Activated CD4-positive, alpha-beta T cell treated with anti-CD3 and anti-CD28 coated beads for 1 hour (primary cell): Measurements from ENCODE around the gene GIMAP5.
"Not testable (repeated sequence)": the region's sequence is repeated elsewhere in the genome, so short reads cannot be mapped to it uniquely, and the experiment has no call there.

ENCODE experiments used
- DNase-seq: peaks from one replicate; pipeline ENCODE4 v3.0.0-alpha.2; 2020

Gene GIMAP5

DNA sequence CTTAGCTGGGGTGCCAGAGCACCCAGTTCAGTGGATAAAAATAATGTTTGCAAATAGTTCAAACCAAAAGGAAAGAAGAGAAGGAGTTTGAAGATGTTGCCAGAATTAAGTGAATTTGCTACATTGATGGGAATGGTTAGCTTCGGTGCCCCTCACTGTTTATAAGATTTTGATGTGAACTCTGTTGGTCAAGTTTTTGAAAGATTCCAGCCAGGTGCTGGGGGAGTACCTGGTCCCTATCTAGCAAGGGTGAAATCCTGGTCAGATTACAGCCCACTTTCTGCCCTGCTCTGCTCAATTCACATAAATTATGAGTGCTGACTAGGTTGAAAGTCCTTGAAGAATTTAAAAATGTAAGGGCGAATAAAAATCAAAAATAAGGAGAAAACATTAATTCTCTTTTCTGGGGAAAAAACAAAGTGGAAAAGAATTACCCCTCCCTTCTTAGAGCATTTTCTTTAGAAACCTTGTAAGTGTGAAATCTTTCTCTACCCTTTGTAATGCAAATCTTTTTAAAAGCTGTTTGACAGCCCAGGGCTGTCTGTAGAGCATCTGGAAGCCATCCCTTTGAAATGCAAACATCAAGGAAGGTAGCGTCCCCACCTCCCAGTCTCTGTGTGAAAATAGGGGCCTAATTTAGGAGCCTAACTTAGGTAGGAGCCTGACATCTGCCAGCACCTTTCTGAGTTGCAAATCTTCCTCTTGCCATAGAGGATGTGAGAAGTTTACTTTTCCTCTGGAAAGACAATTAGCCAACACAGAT is 1.4 kb upstream of the GIMAP5 start:
- no peak for DNase-seq

DNA sequence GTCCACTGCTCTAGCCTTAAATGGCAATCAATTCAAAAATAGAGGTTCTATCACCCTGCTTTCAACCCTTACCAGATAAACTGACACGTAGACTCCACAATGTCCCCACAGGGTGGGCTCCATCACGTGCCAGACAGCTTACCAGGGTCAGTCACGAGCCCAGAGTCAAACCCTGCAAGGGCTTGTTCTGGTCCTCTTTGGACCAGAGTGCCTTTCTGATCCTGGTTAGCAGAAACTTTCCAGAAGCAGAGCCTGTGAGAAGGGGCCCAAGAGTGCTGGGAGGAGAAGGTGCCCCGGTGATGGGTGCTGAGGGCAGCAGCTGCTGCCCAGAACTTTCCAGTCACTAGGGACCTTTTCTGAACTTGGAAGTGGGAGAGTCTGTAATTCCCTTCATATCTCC is 354 bp upstream of the GIMAP5 start:
- DNase-seq, result no peak

- DNase-seq, result no peak
Measured at GRCh38 chr7:150738092-150738491, 874 bp downstream of the GIMAP5 start.

DNA sequence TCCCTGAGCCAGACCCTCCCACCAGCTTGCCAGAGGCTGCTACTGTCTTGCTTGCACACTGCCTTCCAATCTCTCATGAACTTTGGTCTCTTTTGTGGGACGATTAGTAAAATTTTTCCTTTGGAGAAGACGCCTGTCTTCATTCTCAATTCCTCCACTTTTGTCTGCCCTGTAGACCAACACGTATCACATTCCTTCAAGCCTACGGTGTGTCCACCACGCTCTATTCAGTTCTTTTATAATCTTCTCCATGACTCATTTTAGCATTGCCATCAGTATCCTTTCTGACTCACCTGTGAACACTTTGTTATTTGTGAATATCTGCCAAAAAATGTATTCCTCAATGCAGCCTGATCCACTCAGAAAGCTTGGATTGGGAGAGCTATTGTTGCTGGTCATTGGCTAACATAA is 1.4 kb downstream of the GIMAP5 start:
- no peak for DNase-seq

DNA sequence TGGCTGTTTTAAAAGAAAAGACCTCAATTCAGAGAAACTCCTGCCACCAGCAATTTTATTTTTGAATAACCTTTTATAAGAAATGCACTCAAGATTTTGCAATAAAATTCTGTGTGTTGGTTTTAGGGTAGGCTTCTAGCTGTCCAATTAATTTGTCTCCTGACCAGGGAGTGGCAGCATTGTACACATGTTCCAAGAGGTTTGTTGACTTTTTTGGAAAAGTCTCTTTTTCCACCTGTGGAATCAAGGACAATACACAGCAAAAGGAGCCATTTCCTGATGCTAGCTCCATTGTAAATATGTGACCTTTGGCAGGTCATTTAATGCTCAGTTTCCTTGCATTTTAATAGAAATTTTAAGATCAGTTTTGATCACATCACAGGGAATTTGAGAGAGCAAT is 1.8 kb downstream of the GIMAP5 start:
- no peak for DNase-seq

DNA sequence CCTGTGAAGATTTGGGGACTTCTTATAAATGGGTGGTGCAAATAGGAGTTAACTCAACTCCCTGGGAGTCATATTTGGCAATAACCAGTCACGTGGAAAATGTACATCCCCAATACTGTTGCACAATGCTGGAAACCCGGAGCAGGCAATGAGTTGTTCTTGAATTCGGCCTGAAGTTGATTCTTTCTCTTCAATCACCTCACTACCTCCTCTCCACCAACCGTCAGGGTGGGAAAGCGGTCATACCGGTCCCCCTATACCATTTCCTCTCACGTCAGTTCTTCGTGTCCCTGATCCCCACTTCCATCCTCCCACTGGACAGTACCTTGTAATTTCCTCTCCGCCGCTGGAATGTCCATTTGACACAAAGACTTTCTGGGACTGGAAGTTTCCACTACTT is 2.8 kb downstream of the GIMAP5 start:
- no peak for DNase-seq

DNA sequence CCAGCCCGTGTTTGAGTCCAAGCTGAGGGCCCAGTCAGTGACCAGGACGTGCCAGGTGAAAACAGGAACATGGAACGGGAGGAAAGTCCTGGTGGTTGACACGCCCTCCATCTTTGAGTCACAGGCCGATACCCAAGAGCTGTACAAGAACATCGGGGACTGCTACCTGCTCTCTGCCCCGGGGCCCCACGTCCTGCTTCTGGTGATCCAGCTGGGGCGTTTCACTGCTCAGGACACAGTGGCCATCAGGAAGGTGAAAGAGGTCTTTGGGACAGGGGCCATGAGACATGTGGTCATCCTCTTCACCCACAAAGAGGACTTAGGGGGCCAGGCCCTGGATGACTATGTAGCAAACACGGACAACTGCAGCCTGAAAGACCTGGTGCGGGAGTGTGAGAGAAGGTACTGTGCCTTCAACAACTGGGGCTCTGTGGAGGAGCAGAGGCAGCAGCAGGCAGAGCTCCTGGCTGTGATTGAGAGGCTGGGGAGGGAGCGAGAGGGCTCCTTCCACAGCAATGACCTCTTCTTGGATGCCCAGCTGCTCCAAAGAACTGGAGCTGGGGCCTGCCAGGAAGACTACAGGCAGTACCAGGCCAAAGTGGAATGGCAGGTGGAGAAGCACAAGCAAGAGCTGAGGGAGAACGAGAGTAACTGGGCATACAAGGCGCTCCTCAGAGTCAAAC is 5.2 kb downstream of the GIMAP5 start:
- DNase-seq, result no peak

DNA sequence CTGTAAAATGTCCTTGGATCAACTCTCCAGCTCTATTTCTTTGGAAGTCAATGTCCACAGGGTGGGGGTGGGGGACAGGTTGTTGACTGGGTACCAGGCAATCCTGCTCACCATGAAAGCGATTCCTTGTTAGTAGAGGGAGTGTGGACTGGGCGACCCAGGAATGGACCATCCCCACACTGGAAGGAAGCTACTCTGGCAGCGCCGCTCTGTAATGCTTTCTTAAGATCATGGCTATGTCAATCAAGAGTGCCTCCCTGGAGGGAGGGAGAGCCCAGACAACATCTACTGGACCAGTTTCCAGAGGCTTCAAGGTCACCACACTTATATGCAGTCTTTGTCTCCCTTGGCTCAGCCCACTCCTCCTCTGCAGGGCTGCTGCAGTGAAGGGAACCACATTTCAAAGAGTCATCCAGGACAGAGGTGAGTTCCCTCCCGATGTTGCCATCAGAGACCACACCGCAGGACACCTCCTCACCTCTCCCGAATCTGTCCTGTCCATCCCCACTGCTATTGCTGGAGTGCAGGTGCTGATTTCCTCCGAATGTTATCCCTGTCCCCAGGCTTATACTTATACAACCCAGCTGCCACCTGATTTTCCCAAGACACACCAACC is 6.9 kb downstream of the GIMAP5 start:
- DNase-seq, result no peak

- no peak for DNase-seq
Measured at GRCh38 chr7:150745086-150745485, 7.9 kb downstream of the GIMAP5 start.

DNA sequence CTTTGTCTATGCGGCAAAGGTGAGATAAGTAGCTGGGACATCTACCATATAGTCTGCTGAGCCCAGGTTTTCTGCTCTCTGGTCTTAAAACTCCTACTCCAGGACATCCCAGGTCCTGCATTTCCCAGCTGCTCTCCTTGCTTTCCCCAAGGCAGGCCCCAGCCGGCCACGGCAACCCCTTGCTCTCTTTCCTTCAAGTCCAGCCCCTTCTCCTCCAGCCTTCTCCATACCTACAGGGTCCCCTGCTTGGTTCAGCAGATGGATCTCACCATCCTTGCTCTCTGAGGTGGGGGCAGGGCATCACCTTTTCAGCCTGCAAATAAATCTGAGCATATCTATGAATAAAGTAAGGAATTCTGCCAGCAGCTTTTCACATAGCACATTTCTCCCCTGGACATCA is 8.7 kb downstream of the GIMAP5 start:
- no peak for DNase-seq

DNA sequence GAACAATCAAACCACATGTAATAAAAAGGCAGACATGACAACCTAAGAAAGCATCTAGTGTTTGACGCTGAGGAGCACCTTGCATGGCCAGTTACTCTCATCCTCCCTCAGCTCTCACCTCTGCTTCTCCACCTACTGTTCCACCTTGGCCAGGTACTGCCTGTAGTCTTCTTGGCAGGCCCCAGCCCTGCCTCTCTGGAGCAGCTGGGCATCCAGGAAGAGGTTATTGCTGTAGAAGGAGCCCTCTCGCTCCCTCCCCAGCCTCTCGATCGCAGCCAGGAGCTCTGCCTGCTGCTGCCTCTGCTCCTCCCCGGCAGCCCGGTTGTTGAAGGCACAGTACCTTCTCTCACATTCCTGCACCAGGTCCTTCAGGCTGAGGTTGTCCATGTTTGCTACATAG is 9.7 kb downstream of the GIMAP5 start:
- no peak for DNase-seq

DNA sequence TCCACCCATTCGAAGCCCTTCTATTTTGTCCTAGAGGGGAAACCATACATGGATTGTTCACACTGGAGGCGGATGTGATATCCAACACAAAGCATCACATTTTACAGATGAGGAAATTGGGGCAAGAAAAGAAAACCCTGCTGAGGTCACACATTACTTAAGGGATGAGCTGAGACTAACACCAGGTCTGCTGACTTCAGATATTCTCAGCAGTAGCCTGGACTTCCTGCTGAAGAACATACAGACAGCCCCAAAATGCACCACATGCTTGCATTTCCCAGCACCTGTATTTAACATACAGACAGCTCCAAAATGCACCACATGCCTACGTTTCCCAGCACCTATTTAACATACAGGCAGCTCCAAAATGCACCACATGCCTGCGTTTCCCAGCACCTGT is 11.2 kb downstream of the GIMAP5 start:
- DNase-seq, result no peak

GRCh38 chr7:150751702-150752101 is 14.5 kb downstream of the GIMAP5 start:
- DNase-seq, result no peak

- no peak for DNase-seq
Measured at GRCh38 chr7:150753239-150753638, 16.0 kb downstream of the GIMAP5 start.

DNA sequence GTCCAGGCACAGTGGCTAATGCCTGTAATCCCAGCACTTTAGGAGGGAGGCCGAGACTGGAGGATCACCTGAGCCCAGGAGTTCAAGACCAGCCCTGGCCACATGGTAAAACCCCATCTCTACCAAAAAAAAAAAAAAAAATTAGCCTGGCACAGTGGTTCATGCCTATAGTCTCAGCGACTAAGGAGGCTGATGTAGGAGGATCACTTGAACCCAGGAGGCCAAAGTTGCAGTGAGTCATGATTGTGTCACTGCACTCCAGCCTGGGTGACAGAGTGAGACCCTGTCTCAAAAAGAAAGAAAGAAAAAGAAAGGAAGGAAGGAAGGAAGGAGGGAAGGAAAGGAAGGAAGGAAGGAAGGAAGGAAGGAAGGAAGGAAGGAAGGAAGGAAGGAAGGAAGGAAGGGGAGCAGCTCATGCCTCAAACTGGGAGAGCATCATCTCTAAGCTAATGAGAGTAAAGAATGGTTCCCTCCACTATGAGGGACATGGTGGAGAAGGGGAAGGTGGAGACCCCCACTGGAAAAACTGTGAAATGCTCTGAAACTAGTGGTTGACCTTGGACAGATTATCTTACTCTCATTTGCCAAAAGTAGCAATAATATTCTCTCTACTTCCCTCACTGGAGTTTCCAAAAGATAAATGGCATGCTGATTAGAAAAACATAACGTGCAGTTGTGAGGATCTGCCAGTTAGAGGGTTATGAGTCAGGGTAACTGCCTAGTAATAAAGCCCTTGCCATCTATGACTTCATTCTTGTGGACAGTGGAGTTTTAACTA is 16.8 kb downstream of the GIMAP5 start:
- no peak for DNase-seq

- DNase-seq, result no peak
Measured at GRCh38 chr7:150754951-150755350, 17.7 kb downstream of the GIMAP5 start.

DNA sequence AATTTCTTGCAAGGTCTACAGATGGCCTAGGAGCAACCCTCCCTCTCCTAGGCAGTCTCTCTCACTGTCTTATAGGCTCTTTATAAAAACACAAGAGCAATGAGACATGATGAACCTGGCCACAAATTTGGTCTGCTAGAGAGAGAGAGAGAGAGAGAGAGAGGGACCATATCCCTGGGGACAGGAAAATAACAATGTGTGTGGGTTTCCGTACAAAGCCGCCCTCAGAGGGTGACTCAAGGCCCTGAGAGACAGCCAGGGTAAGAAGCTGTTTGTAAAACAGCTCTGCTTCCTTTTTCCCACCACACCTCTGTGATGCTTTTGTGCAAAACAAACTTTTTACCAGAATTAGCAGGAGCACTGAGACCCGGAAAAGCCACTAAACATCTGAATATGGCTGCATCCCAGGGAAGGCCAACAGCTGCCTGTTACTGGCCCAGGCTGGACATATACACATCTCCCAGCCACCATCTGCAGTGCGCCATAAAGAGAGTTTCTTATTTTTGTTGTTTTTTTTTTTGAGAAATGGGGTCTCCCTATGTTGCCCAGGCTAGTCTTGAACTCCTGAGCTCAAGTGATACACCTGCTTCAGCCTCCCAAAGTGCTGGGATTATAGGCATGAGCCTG is 18.4 kb downstream of the GIMAP5 start:
- peak; percentile 61 for DNase-seq

- no peak for DNase-seq
Measured at GRCh38 chr7:150756166-150756565, 18.9 kb downstream of the GIMAP5 start.

GRCh38 chr7:150756858-150757257 is 19.6 kb downstream of the GIMAP5 start:
- no peak for DNase-seq

DNA sequence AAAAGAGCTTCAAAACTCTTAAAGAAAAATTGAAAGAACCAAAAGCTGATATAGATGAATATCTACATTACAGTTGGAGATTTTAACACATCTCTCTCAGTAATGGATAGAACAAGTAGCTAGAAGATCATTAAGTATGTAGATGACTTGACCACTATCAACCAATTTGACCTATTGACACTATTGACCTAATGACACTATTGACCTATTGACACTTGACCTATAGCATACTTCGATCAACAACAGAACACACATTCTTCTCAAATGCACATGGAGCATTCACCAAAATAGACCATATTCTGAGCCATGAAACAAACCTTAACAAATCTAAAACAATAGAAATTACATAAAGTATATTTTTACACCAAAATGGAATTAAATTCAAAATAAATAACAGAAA is 22.3 kb downstream of the GIMAP5 start:
- no peak for DNase-seq

- no peak for DNase-seq
Measured at GRCh38 chr7:150766334-150766709, 29.1 kb downstream of the GIMAP5 start.

- DNase-seq, result no peak
Measured at GRCh38 chr7:150769768-150770167, 32.5 kb downstream of the GIMAP5 start.

DNA sequence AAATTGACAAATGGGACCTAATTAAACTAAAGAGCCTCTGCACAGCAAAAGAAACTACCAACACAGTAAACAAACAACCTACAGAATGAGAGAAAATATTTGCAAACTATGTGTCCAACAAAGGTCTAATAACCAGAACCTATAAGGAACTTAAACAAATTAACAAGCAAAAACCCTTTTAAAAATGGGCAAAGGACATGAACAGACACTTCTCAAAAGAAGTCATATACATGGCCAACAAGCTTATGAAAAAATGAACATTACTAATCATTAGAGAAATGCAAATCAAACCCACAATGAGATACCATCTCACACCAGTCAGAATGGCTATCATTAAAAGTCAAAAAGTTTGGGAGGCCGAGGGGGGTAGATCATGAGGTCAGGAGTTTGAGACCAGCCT is 36.9 kb downstream of the GIMAP5 start:
- DNase-seq, result not testable (repeated sequence)
